NK-92 treated with Interleukin-12 subunit alpha and Interleukin-12 subunit beta, amount 100 ng/mL, for 24 hours (cell line): Measurements from ENCODE around the gene TCEANC2.

Experiments
- DNase-seq: peaks from one replicate; lab custom pipeline; 2025; lab: John Stamatoyannopoulos, UW

The TCEANC2 gene

GRCh38 chr1:54114955-54115354 lies 61.5 kb downstream of the TCEANC2 start:
- DNase-seq: no peak

- no peak for DNase-seq
Observed at GRCh38 chr1:54115520-54115919, 62.1 kb downstream of the TCEANC2 start.

GRCh38 chr1:54117815-54118563 lies 64.6 kb downstream of the TCEANC2 start:
- DNase-seq: no peak

DNA sequence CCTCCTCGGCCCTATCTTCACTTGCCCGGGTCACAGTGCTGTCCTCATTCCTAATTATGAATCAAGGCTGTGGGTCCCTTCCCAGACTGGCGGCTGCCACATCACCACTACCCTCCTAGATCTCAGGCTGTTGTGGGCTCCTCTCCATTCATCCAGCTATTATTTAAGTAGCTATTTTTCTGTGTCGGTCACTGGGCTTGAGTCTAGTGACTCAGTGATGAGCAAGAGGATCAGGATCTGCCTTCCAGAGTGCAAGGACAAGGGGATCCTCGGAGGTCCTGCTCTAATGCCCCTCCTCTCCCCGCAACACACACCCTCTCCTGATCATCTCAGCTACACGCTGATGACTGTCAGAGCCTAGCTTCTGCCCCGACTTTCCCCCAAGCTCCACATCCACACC lies 65.3 kb downstream of the TCEANC2 start:
- DNase-seq: no peak

GRCh38 chr1:54120018-54120697 lies 66.8 kb downstream of the TCEANC2 start:
- no peak for DNase-seq

DNA sequence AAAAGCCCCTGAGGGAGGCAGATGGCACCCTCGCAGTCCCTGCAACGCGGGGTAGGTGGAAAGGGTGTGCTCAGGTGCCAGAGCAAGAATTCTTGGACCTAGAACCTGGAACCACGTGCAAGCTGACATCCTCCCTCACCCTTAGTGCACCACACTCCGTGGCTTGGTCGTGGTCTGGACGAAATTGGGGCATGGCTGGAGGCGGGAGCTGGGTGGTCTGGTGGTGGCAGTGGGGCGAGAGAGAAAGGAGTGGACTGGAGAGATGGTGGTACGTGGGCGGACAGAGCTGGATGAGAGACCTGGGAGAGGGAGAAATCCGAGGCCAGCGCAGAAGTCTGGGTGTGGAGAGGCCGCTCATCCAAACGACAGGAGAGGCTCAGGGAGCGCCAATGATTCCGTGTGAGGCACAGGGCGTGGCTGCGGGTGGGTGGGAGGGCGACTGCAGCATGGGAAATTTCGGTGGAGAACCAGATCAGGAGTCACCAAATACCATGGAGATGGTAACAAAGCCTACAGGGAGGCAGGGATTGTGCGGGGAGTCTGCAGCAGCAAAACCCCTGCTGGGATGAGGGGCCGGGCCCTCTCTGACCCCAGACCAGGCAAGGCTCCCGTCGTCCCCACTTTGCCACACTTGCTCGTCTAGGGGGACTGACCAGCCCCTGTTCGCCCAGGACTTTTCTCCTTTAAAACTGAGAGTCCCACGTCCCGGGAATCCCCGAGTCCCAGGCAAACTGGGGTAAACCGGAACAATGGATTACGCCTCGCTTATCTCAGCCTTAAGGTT lies 67.5 kb downstream of the TCEANC2 start:
- DNase-seq: no peak

GRCh38 chr1:54121482-54122134 lies 68.2 kb downstream of the TCEANC2 start:
- no peak for DNase-seq

GRCh38 chr1:54122135-54122751 lies 68.8 kb downstream of the TCEANC2 start:
- no peak for DNase-seq

GRCh38 chr1:54122992-54123391 lies 69.6 kb downstream of the TCEANC2 start:
- DNase-seq: no peak

GRCh38 chr1:54124472-54124871 lies 71.1 kb downstream of the TCEANC2 start:
- no peak for DNase-seq

DNA sequence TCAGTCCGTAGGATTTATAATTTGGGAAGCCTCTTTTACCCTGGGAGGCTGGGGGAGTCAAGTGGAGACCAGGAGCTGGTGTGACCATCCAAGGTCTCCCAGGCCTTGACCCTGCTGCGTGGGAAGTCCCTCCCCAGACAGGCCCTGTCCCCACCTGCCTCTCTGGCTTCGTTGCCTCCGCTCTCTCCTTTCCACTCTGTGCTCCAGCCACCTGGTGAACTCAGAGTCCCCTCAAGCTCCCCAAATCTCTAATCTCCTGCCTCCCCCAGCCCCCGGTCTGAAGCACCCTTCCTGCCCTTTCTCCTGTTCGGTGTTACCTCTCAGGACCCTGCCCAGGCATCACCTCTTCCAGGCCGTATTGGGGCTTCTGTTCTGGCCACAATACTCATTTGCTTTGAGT lies 71.5 kb downstream of the TCEANC2 start:
- DNase-seq: no peak

- DNase-seq: no peak
Observed at GRCh38 chr1:54125386-54126070, 72.1 kb downstream of the TCEANC2 start.

DNA sequence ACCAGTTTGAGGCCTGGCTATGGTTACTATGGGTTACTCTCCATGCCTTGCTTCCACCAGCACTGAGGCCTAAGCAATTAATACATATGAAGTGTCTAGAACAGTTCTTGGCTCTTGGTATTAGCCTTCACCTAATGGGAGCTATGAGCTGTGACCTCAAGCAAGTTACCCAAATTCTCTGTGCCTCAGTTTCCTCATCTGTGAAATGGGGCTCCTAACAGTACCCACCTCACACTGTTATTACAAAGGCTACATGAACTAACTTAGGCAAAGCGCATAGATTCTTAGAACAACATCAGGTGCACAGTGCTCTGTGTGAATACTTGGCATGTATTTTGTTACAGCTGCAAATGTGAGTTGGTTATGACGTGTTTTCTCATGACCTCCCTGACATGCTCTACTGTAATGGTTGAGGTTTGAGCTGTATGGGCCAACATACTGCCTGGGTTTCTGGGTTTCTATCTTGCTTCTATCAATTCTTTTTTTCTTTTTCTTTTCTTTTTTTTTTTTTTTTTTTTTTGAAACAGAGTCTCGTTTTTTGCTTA lies 72.9 kb downstream of the TCEANC2 start:
- no peak for DNase-seq

DNA sequence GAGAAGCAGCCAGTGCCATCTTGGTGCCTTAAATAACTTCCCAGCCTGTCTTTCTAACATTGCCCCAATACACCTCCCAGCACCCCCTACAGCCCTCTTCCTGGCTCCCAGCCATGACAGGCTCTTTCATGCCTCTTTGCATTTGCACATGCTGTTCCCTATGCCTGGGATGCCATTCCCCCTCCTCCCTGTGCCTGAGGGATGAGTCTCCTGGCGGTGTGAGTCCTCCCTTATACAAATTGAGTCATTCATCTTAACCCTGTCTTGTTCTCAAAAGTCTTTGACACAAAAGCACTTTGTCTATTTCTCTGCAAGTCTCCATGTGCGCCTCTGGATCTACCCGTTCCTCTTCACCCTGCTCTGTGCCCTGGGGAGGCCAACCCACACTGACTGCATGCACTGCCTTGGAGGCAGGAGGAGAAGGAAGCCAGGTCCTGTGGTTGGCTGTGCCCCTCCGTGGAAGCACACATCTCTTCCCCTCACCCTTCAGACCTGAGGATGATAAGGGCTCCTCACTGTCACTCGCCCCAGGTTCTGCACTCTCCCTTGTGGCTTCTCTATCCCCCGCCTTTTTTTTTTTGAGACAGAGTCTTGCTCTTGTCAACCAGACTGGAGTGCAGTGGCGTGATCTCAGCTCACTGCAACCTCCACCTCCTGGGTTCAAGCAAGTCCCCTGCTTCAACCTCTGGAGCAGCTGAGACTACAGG lies 74.3 kb downstream of the TCEANC2 start:
- no peak for DNase-seq

DNA sequence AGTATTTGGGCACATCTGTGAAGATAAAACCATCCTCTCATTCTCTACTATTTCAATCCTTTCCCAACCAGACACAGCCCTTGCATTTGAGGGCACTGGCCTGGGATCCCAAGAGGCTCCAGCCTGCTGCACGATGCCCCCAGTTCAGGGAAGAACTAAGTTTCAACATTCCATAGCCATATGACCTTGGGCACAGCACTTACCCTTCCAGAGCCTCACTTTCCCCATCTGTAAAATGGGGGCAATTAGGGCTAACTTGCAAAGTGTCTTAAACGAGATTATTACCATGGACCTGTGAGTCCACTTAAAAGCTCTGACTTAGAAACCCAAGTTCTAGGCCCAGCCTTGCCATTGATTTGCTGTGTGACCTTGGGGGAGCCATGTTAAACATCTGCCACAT lies 76.5 kb downstream of the TCEANC2 start:
- no peak for DNase-seq

- DNase-seq: no peak
Observed at GRCh38 chr1:54131419-54131818, 78.0 kb downstream of the TCEANC2 start.

DNA sequence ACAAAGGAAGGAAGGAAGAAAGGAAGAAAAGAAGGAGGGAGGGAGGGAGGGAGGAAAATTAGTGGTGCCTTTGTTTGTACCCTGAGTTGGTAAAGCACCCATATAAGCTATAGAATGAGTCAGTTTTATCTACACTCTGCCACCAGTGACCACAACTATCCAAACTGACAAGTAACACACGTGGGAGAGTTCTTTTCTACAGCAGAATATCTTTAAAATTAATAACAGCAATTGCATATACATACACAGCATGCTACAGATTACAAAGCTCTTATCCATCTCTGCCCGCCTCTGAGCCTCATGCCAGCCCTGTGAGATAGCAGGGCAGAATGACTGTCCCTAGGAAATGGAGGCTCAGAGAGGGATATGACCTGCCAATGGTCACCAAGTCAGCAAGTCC lies 79.1 kb downstream of the TCEANC2 start:
- DNase-seq: no peak

DNA sequence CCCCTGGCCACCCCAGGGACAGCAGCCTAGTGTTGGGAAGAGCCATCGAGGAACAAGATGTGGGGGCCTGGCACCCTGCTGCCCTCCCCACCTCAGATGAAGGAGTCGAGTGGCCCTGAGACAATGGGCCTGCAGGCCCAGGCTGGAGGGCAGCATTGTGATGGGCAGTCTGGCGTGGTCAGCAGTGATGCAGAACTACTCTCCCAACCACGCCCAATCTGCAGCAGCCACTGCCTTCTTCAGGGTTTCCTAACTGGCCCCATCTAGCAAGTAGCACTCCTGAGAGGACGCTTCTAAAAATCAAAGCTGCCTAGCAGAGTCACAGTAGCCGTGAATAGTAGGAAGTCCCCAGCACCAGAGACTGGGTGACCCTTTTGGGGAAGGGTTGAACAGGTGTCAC lies 80.9 kb downstream of the TCEANC2 start:
- DNase-seq: no peak

DNA sequence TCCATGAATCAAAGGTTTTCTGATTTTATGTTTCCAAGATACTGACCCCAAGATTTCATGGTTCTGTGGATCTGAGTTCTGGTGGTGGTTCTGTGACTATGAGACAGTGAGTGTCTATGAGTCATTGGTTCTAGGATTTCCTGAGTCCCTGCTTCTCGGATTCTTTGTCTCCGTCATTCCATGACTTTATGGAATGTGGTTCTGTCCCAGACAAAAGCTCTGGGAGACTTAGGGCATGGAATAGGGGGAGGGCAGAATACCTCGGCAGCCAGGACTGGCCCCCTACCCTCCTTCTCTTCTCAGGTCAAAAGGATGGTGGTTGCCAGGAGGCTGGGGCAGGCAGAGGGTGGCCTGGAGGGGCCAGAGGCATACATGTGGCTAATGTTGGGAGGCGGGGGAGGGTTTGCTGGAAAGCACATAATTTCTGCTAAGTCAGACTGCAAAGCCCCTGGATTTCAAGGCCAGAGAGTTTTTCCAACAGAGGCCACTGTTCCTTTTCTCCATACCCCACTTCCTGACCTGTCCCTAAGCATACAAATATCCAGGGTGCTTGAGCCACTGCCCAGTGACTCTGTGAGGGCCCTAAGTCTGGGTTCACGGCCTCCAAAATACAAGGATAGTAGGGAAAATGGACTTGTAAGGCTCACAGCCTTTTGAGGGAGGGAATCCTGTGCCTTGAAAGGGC lies 82.2 kb downstream of the TCEANC2 start:
- no peak for DNase-seq
